ENCODE data around the gene ZNRD2. TPM values are rescaled to one million over a fixed set of nuclear protein-coding genes. Genes with fewer than 3 reads are reported as not detected.

ZNRD2 gene
- total RNA-seq, 1 donor from 2014 or later: 32.2 TPM

- no peak for TF ChIP-seq CTCF (conservative IDR thresholded peaks at IDR 0.05)
- Mint-ChIP-seq H3K27me3 (no peaks in the 10 kb centered on the region), H3K4me1 (ENCODE audit: unreplicated experiment) (no peaks in the 10 kb centered on the region), H3K9me3 (no peaks in the 10 kb centered on the region), H3K27ac (no peak overlapping the region), H3K36me3 (peaks cover 9% of the 10 kb centered on the region), H3K4me3 (no peak overlapping the region)
- DNase-seq (ENCODE audit: extremely low spot score, unreplicated experiment): no peak
Measured at GRCh38 chr11:65599216-65599954, 29.1 kb downstream of the ZNRD2 start.

- Mint-ChIP-seq H3K4me3 (no peak overlapping the region), H3K4me1 (ENCODE audit: unreplicated experiment) (no peaks in the 10 kb centered on the region)
Measured at GRCh38 chr11:65599955-65600246, 29.6 kb downstream of the ZNRD2 start.

GRCh38 chr11:65604258-65604657 lies 34.0 kb downstream of the ZNRD2 start:
- Mint-ChIP-seq H3K4me1 (ENCODE audit: unreplicated experiment) (peaks cover 2% of the 10 kb centered on the region), H3K36me3 (peaks cover 9% of the 10 kb centered on the region), H3K27ac (no peak overlapping the region), H3K27me3 (no peaks in the 10 kb centered on the region), H3K9me3 (no peaks in the 10 kb centered on the region), H3K4me3 (no peak overlapping the region)
- no peak for TF ChIP-seq CTCF (conservative IDR thresholded peaks at IDR 0.05)
- DNase-seq (ENCODE audit: extremely low spot score, unreplicated experiment): no peak

More at GRCh38 chr11:65599955-65600246, 29.6 kb downstream of the ZNRD2 start:
- Mint-ChIP-seq H3K27me3 (no peaks in the 10 kb centered on the region), H3K27ac (no peak overlapping the region), H3K9me3 (no peaks in the 10 kb centered on the region), H3K36me3 (peaks cover 9% of the 10 kb centered on the region)
- no peak for DNase-seq (ENCODE audit: extremely low spot score, unreplicated experiment)
- TF ChIP-seq CTCF (conservative IDR thresholded peaks at IDR 0.05): no peak

- H3K4me3 Mint-ChIP-seq: peak overlapping the region; percentile 76
- no peaks in the 10 kb centered on the region for H3K27me3 Mint-ChIP-seq
- H3K27ac Mint-ChIP-seq: no peak overlapping the region
- peaks cover 18% of the 10 kb centered on the region for H3K4me1 Mint-ChIP-seq (ENCODE audit: unreplicated experiment)
- TF ChIP-seq CTCF (conservative IDR thresholded peaks at IDR 0.05): no peak
- H3K9me3 Mint-ChIP-seq: no peaks in the 10 kb centered on the region
- DNase-seq (ENCODE audit: extremely low spot score, unreplicated experiment): peak; percentile 93
- H3K36me3 Mint-ChIP-seq: peaks cover 9% of the 10 kb centered on the region
Measured at GRCh38 chr11:65606876-65607613, 36.8 kb downstream of the ZNRD2 start.

- peaks cover 23% of the 10 kb centered on the region for H3K4me1 Mint-ChIP-seq (ENCODE audit: unreplicated experiment)
- no peak for TF ChIP-seq CTCF (conservative IDR thresholded peaks at IDR 0.05)
- H3K4me3 Mint-ChIP-seq: peak overlapping the region; percentile 52
- H3K9me3 Mint-ChIP-seq: no peaks in the 10 kb centered on the region
- H3K27ac Mint-ChIP-seq: no peak overlapping the region
- H3K27me3 Mint-ChIP-seq: no peaks in the 10 kb centered on the region
- peaks cover 13% of the 10 kb centered on the region for H3K36me3 Mint-ChIP-seq
- DNase-seq (ENCODE audit: extremely low spot score, unreplicated experiment): no peak
Measured at GRCh38 chr11:65607614-65608426, 37.5 kb downstream of the ZNRD2 start.

All from type B pancreatic cell (in vitro differentiated cells).